DMS153 treated with DMSO at 0.1 percent for 48 hours (cell line): ENCODE data around the gene TAPBPL.
"Not testable (repeated sequence)": the region's sequence is repeated elsewhere in the genome, so short reads cannot be mapped to it uniquely, and the experiment has no call there.

Experiments used
- DNase-seq: peaks from one replicate; lab custom pipeline; 2025; ENCODE audit not compliant: unreplicated experiment; lab: John Stamatoyannopoulos, UW

Gene TAPBPL

DNA sequence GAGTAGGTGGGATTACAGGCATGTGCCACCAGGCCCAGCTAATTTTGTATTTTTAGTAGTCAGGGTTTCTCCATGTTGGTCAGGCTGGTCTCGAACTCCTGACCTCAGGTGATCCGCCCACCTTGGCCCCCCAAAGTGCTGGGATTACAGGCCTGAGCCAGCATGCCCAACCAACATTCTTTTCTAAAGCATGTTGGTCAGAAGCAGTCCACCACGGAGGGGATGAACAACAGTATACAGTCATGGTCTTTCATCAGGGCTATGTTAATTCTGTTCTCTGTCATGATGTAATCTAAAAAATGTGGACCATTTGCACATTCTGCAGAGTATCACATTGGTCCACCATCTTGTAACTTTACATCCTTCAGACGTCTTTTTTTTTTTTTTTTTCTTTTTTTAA, 37.6 kb downstream of the TAPBPL start:
- no peak for DNase-seq

DNA sequence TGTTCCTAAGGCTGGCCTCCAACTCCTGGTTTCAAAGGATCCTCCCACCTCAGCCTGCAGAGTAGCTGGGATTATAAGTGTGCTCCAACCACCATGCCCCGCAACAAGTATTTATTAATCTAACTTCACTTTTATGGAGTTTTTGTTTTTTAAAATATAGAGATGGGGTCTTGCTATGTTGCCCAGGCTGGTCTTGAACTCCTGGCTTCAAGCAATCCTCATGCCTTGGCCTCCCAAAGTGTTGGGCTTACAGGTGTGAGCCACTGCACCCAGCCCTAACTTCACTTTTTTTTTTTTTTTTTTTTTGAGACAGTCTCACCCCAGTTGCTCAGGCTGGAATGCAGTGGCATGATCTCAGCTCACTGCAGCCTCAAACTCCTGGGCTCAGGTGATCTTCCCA, 38.8 kb downstream of the TAPBPL start:
- not testable (repeated sequence) for DNase-seq

DNA sequence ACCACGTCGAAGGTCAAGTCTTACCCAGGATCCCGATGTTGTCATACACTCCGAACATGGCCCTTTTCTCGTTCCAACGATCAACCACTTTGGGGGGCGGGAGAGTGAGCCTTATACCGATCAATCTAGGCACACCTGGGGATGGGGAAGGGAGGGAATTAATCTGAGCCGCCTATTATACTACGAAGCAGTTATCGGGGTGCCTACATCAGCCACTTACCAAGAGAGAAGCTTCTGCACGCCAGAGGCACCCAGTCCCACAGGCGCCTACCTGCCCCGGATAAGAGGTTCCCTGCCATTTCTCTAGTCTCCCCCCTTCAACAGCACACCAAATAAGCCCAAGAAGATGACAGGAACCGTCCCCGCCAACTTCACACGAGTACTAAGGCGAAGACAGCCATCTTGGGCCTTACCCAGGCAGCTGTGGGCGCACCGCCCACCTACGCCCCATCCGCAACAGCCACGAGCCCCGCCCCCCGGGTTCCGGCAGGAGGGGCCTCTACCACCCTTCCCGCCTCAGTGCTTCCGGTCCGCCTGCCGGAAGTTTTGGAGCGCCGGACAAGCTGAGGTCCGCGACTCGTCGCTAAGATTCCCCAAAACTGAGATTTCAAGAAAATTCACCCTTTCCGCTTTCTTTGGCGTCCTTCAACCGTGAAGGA, 41.1 kb downstream of the TAPBPL start, which contains the start of gene MRPL51:
MRPL51 (minus strand) TSS at position 425 of the 659 bp plus-strand sequence; CDS start at position 299, 126 bp downstream.
- DNase-seq = peak; percentile 78

DNA sequence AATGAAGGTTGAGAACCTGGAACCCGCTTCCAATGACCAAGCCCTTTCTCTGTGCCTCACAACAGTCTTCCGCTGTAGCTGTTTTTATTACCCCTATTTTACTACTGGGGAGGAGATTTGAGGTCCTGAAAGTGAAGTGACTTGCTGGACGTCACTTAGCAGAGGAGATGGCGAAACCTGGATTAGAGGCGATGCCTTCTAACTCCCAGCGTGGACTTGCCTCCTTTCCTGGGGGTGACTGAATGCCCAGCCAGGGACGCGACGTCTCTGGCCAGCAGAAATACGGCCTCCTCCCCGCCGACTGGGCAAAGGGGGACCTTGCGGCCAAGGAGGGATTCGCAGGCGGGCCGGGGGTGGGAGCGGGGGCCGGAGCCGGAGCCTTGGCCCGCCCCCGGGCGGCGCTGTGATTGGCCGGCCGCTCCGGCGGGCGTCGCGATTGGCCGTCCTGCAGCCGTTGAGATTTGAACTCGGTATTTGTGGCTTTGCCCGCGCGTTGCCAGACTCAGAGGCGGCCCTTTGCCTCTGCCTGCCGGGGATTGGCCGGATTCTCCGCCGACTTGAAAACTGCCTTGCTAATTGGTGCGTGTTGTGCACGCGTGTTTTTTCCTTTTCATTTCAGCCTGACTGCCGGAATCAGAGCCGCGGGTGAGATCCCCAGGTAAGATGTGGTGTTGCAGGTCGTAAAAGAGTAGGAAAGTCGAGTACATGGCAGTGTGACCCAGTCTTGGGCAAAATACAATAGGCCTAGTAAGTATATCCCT, 41.8 kb downstream of the TAPBPL start, which contains the start of gene NCAPD2:
NCAPD2 (plus strand) TSS at position 606 of the 761 bp plus-strand sequence. CDS start 997 bp downstream, outside the sequence.
- peak; percentile 91 for DNase-seq

DNA sequence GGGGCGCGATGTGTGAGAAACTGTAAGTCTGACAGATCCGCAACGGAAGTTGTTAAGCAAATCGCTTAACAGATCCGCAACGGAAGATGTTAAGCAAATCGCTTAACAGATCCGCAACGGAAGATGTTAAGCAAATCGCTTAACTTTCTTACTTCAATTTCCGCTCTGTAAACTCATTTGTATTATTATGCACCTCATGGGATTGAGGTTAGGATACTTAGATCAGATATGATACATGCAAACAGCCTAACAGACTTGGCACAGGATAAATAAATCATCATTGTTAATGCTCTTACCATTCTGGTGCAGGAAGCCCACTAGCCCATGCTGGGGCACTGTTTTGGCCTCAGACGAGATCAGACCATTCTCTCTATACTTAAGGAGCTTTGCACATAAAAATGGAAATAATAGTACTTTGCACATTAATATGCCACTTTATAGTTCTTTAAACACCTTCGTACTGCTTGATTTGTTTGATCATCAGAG, 42.5 kb downstream of the TAPBPL start:
- DNase-seq = peak; percentile 27

DNA sequence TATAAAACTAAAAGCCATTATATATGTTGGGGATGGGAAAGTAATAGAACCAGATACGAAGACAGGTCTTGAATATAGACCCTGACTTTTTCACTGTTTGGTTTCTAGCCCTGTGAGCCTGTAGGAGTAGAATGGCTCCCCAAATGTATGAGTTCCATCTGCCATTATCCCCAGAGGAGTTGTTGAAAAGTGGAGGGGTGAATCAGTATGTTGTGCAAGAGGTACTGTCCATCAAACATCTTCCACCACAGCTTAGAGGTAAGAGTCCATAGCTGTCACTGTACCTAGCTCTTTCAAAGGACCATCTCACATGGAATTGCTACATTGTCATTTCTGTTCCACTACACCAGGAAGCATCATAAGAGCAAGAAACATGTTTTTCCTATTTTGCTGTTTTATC, 43.1 kb downstream of the TAPBPL start:
- no peak for DNase-seq

DNA sequence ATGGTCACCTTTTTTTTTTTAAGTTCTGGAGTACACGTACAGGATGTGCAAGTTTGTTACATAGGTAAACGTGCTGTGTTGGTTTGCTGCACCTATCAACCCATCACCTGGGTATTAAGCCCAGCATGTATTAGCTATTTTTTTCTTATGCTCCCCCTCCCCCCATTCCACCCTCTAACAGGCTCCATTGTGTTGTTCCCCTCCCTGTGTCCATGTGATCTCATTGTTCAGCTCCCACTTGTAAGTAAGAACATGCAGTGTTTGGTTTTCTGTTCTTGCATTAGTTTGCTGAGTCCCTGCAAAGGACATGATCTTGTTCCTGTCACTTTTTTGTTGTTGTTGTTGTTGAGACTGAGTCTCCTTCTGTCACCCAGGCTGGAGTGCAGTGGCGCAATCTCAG, 45.4 kb downstream of the TAPBPL start:
- not testable (repeated sequence) for DNase-seq

DNA sequence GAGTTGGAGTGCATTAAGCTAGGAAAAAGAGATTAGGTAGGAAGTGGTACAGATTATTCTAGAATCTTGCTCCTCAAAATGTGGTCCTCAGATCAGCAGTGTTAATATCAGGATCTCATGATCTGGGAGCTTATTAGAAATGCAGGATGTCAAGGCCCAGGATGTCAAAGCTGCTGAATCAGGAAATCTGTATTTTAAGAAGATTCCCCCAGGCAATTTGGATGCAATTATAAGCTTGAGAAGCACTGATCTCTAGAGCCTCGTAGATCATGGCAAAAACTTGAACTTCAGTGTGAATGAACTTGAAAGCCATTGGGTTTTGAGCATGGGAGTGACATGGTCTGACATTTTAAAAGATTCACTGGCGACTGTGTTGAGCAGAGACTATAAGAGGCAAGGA, 48.6 kb downstream of the TAPBPL start:
- no peak for DNase-seq

DNA sequence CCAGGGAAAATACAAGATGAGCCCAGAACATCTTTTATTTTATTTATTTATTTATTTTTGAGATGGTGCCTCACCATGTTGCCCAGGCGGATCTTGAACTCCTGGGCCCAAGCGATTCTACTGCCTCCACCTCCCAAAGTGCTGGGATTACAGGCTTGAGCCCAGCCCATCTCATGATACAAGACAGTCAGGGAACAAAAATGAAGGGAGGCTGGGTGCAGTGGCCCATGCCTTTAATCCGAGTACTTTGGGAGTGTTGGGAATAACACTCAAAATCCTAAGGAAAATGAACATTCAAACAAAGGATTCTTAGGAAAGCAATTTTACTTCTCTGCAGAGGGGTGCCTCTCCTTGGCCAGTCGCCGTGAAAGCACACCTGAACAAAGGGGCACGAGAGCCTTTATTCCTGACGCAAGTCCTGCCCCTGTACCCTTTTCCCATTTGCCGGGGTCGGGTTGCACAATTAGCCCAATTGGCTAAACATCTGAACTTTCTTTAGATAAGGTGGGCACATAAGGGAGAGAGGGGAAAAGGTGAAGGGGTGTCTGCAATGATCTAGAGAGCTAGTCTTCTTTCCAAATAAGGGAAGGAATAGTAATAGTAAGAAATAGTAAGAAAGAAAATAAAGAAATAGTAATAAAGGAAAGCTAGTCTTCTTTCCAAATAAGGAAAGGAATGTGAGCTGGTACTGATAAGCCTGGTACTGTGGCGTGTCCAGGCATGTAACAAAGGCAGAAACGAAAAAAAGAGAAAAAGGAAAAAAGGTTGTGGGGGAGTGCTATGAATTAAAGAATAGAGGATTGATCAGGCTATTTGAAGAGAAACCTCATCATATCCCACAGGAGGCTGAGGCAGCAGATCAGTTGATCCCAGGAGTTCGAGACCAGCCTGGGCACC, 55.5 kb downstream of the TAPBPL start:
- DNase-seq = no peak

DNA sequence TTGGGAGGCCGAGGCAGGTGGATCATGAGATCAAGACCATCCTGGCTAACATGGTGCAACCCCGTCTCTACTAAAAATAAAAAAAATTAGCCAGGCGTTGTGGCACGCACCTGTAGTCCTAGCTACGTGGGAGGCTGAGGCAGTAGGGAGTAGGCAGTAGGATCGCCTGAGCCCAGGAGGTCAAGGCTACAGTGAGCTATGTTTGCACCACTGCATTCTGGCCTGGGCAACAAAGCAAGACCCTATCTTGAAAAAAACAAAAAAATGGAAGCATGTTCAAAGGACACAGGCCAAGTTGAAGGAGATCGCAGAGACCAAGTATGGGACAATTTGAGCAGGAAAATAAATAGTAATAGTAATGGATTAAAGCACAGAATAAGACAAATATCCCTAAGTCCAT, 56.2 kb downstream of the TAPBPL start:
- DNase-seq = no peak
